ENCODE results near the gene GPR146. TPM values are rescaled to one million over a fixed set of nuclear protein-coding genes. Genes with fewer than 3 reads are reported as not detected.

Gene GPR146
- total and polyA plus RNA-seq, 11 donors, result 11.1 to 56.8 (median 25.2) TPM

DNA sequence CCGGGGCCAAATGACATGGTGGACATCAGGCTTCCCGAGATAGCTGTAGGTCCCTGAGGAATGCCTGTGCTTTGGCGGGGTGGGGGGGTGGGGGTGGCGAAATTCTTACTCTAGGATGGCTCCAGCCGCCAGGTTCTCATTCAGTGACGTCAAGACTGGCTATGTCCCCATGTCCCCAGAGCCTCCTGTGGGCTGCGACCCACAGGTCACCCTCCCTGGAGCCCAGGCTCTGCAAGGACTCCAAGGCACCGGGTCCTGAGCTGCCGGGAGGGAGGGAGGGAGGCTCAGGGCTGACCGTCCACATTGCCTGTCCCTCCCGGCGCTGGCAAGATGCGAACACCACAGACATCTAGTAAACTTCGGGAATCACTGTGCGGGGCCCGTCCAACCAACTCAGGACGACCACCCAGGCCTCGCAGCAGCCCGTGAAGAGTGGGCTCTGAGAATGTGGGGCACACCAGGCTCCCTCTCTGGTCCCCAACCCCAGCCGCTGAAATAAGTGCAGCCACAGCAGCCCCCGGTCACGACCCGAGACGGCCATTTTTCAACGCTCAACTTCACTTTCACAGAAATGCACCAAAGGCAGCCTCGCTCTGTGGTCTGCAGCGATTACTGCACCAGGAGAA, 12.6 kb downstream of the GPR146 start:
- peak overlapping the region in 6 of 12 donors; percentile 80 to 89 (median 84) for H3K27ac ChIP-seq
- H3K9me3 ChIP-seq, result no peaks in the 10 kb centered on the region
- TF ChIP-seq POLR2A (IDR thresholded peaks at IDR 0.05), result no peak
- TF ChIP-seq CTCF (IDR thresholded peaks at IDR 0.05), result no peak
- peaks cover 4 to 68% (median 59%) of the 10 kb centered on the region in 12 donors for H3K4me1 ChIP-seq
- intact Hi-C loops (cut with DNase I), result no loop called here
- WGBS, 4 donors, result 82 to 88% (median 83%) methylated on average over 24 to 27 of the region's 27 CpGs
- ATAC-seq (no peak), DNase-seq (peak in 1 of 5 donors; percentile 27)
- peaks cover 0 to 13% (median 0%) of the 10 kb centered on the region in 9 donors for H3K36me3 ChIP-seq
- H3K4me3 ChIP-seq, result peak overlapping the region in 3 of 12 donors; percentile 49 to 56 (median 52)
- H3K27me3 ChIP-seq, result peaks cover 0 to 5% (median 0%) of the 10 kb centered on the region in 9 donors

- Histone ChIP-seq H3K4me1 (peaks cover 4 to 60% (median 51%) of the 10 kb centered on the region in 12 donors), H3K9me3 (no peaks in the 10 kb centered on the region), H3K27ac (no peak overlapping the region), H3K27me3 (peaks cover 0 to 5% (median 0%) of the 10 kb centered on the region in 9 donors), H3K36me3 (peaks cover 0 to 13% (median 0%) of the 10 kb centered on the region in 9 donors), H3K4me3 (no peak overlapping the region)
- no peak for ATAC-seq
- WGBS, 4 donors, result 96 to 98% (median 97%) methylated on average over 46 to 62 of the region's 62 CpGs
- peak in 1 of 5 donors; percentile 25 for DNase-seq
- intact Hi-C loops (cut with DNase I), result no loop called here
- no peak for TF ChIP-seq POLR2A (IDR thresholded peaks at IDR 0.05)
- no peak for TF ChIP-seq CTCF (IDR thresholded peaks at IDR 0.05)
Measured at GRCh38 chr7:1057416-1058291, 13.3 kb downstream of the GPR146 start.

DNA sequence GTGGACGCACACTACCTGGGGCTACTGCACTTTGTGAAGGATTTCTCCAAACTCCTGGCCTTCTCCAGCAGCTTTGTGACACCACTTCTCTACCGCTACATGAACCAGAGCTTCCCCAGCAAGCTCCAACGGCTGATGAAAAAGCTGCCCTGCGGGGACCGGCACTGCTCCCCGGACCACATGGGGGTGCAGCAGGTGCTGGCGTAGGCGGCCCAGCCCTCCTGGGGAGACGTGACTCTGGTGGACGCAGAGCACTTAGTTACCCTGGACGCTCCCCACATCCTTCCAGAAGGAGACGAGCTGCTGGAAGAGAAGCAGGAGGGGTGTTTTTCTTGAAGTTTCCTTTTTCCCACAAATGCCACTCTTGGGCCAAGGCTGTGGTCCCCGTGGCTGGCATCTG, 14.0 kb downstream of the GPR146 start:
- ATAC-seq (no peak), DNase-seq (peak in 1 of 5 donors; percentile 14)
- peaks cover 0 to 13% (median 0%) of the 10 kb centered on the region in 9 donors for H3K36me3 ChIP-seq
- H3K9me3 ChIP-seq, result no peaks in the 10 kb centered on the region
- peaks cover 4 to 53% (median 46%) of the 10 kb centered on the region in 12 donors for H3K4me1 ChIP-seq
- WGBS, 4 donors, result 88 to 93% (median 92%) methylated on average over 10 to 13 of the region's 13 CpGs
- no peak overlapping the region for H3K27ac ChIP-seq
- peaks cover 0 to 5% (median 0%) of the 10 kb centered on the region in 9 donors for H3K27me3 ChIP-seq
- intact Hi-C loops (cut with DNase I), result no loop called here
- TF ChIP-seq CTCF (IDR thresholded peaks at IDR 0.05) (no peak), POLR2A (IDR thresholded peaks at IDR 0.05) (no peak)
- H3K4me3 ChIP-seq, result no peak overlapping the region

DNA sequence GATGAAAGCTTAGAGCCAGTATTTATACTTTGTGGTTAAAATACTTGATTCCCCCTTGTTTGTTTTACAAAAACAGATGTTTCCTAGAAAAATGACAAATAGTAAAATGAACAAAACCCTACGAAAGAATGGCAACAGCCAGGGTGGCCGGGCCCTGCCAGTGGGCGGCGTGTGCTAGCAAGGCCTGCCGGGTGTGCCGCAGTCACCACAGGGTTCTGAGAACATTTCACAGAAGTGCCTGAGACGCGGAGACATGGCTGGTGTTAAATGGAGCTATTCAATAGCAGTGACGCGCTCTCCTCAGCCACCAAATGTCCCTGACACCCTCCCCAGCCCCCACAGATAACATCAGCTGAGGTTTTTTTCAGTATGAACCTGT, 14.5 kb downstream of the GPR146 start:
- TF ChIP-seq CTCF (IDR thresholded peaks at IDR 0.05) (no peak), POLR2A (IDR thresholded peaks at IDR 0.05) (no peak)
- peak in 1 of 5 donors; percentile 12 for DNase-seq
- peaks cover 0 to 13% (median 0%) of the 10 kb centered on the region in 9 donors for H3K36me3 ChIP-seq
- H3K4me3 ChIP-seq, result no peak overlapping the region
- peaks cover 0 to 5% (median 0%) of the 10 kb centered on the region in 9 donors for H3K27me3 ChIP-seq
- intact Hi-C loops (cut with DNase I), result no loop called here
- peak overlapping the region in 1 of 12 donors; percentile 67 for H3K27ac ChIP-seq
- 82 to 91% (median 86%) methylated on average over 10 of the region's 10 CpGs for WGBS, 4 donors
- no peak for ATAC-seq
- no peaks in the 10 kb centered on the region for H3K9me3 ChIP-seq
- H3K4me1 ChIP-seq, result peaks cover 4 to 48% (median 42%) of the 10 kb centered on the region in 12 donors
